HAP-1 (cell line): ENCODE measurements around the gene HTRA3.

Experiments used
- DNase-seq, 2 experiments: peaks; one replicate each; pipeline ENCODE4 v3.0.0-alpha.2; 2016 to 2020; ENCODE audit warnings: low spot score in 2 of 2
- H3K27me3 ChIP-seq: fragments of 250-450 bp; sonication (Bioruptor Pico); 2 replicates; pipeline ENCODE4 v1.5.1; 2020; ENCODE audit warnings: low read depth, mild to moderate bottlenecking, moderate library complexity
- H3K36me3 ChIP-seq: fragments of 250-450 bp; sonication (Bioruptor Pico); replicated peaks from 2 replicates; pipeline ENCODE4 v1.5.1; 2020; ENCODE audit warnings: mild to moderate bottlenecking
- H3K4me1 ChIP-seq: fragments of 250-450 bp; sonication (Bioruptor Pico); 2 replicates; pipeline ENCODE4 v1.5.1; 2020; ENCODE audit warnings: mild to moderate bottlenecking
- H3K4me3 ChIP-seq: fragments of 250-450 bp; sonication (Bioruptor Pico); 2 replicates; pipeline ENCODE4 v1.5.1; 2020; ENCODE audit warnings: mild to moderate bottlenecking, moderate library complexity
- H3K9me3 ChIP-seq: fragments of 250-450 bp; sonication (Bioruptor Pico); 2 replicates; pipeline ENCODE4 v1.5.1; 2020; ENCODE audit warnings: mild to moderate bottlenecking, moderate library complexity
- in situ Hi-C: fragments of 300-500 bp; cut with MboI; formaldehyde crosslinking; loops from 3 replicates; pipeline ENCODE4 v1.14.3; 2020; ENCODE audit warnings: low sequenced_read_pairs, inconsistent platforms, mixed read lengths

HTRA3 gene

DNA sequence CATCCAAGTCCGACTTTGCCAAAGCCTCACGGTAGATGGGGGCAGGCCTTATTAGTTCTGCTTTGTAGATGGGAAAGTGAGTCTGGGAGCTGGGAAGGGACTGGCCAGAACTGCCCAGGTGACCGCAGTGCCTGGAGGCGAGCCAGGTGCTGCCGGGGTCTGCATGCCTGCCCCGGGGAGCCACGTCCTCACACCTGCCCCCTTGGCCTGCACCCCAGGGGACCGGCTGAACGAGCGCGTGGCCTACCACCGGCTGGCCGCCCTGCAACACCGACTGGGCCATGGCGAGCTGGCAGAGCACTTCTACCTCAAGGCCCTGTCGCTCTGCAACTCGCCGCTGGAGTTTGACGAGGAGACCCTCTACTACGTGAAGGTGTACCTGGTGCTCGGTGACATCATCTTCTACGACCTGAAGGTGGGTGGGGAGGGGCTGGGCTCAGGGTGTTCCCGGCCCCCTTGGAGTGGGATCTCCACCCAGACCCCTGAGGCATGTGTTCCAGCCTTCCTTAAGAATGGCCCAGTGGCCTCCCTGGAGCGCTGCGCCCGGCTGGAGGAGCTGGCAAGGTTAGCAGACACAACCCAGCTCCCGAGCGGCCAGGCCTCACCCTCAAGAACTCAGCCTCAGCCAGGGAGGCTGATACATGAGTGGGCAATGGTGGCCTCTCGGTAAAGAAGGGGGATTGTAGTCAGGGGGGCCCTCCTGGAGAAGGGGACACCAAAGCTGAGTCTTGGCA, 32.1 kb upstream of the HTRA3 start:
- in situ Hi-C loops = loop anchor here (25.0 kb wide), 1 partner anchor 350 kb away; the partner anchor contains the start of genes CPZ and GPR78
- Histone ChIP-seq H3K4me3 (no peak overlapping the region), H3K27me3 (no peaks in the 10 kb centered on the region), H3K36me3 (no peaks in the 10 kb centered on the region), H3K9me3 (no peaks in the 10 kb centered on the region), H3K4me1 (peaks cover 1% of the 10 kb centered on the region; the same call in 1 of the 2 replicates)
- no peak for DNase-seq

DNA sequence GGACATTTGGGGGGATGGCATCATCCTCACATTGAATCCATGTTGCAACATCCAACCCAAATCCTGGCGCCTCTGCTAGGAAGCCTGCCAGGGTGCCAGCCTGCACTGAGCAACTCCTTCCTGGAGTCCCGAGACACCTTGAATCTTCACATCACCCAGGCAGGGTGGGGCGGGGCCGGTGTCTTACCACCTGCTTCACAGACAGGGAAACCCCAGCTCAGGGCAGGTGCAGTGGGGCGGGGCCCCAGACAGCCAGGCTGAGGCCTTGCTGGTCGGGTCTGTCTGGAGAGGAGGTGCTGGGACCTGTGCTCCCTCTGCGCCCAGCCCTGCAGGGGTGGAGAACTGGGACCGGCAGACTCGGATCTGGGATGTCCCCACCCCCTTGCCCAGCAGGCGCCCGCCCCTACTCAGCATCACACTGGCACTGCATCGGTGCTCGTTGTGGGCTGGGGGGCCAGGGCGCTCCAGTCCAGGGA, 31.5 kb upstream of the HTRA3 start:
- H3K9me3 ChIP-seq = no peaks in the 10 kb centered on the region
- H3K4me1 ChIP-seq = peaks cover 2% of the 10 kb centered on the region; the same call in 1 of the 2 replicates
- H3K36me3 ChIP-seq = no peaks in the 10 kb centered on the region
- in situ Hi-C loops = loop anchor here (25.0 kb wide), 1 partner anchor 349 kb away; the partner anchor contains the start of genes CPZ and GPR78
- no peak overlapping the region for H3K4me3 ChIP-seq
- no peaks in the 10 kb centered on the region for H3K27me3 ChIP-seq
- no peak for DNase-seq

DNA sequence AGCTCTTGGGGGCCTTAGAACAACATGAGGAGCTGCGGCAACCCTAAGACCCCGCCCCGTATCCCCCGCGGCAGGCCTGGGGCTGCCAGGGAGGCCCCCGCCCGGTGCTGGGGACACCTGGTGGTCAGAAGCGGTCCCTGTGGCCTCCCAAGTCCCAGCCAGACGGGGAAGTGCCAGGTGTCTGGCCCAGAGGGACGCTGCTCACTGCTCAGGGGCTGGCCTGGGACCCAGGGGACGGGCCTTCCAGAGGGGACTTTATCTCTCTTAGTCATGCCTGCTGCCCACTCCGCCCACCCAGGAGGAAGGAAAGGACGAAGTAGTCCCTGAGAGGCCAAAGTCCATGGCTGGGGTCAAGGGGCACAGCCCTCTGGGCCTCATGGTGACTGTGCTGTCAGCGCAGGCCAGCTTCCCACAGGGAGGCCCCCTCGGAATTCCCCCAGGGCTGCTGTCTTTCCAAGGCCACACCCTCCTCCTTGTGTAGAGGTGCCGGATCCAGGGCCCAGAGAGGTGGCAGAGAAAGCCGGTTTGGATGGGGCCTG, 31.0 kb upstream of the HTRA3 start:
- in situ Hi-C loops = loop anchor here (25.0 kb wide), 1 partner anchor 349 kb away; the partner anchor contains the start of genes CPZ and GPR78
- Histone ChIP-seq H3K4me3 (no peak overlapping the region), H3K27me3 (no peaks in the 10 kb centered on the region), H3K4me1 (peaks cover 2% of the 10 kb centered on the region; the same call in 1 of the 2 replicates), H3K36me3 (no peaks in the 10 kb centered on the region), H3K9me3 (no peaks in the 10 kb centered on the region)
- DNase-seq = no peak

DNA sequence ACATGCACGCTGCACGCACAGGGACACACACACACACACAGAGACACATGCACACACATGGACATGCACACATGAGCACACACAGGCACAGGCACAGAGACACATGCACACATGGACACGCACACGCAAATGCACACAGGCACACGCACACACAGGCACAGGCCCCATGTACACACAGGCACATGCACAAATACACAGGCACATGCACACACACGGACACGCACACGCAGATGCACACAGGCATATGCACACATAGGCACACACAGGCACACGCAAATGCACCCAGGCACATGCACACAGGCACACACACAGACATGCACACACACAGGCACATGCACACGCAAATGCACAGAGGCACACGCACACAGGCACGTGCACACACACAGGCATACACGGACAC, 30.3 kb upstream of the HTRA3 start:
- no peak overlapping the region for H3K4me3 ChIP-seq
- H3K36me3 ChIP-seq = no peaks in the 10 kb centered on the region
- peaks cover 2% of the 10 kb centered on the region; the same call in 1 of the 2 replicates for H3K4me1 ChIP-seq
- H3K27me3 ChIP-seq = no peaks in the 10 kb centered on the region
- DNase-seq = no peak
- no peaks in the 10 kb centered on the region for H3K9me3 ChIP-seq
- in situ Hi-C loops = loop anchor here (25.0 kb wide), 1 partner anchor 348 kb away; the partner anchor contains the start of genes CPZ and GPR78

DNA sequence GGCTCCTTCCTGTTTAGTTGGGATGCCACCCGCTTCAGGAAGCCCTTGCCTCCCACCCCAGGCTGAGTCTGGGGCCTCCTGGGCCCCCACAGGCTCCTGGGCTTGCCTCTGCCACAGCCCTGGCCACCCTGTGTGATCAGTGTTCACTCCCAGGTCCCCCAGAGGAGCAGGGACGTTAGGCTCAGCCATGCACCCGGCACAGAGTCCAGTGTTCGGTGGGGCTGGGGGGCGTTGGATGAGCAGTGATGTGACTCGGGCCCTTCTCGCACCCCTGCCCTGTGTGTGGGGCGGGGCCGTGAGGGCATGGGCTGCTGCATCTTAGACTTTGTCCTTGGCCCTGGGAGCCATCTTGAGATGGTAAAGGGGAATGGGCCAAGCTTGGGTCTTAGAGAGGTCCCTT, 29.9 kb upstream of the HTRA3 start:
- no peak overlapping the region for H3K4me3 ChIP-seq
- in situ Hi-C loops = loop anchor here (5.0 to 25.0 kb wide), 2 partner anchors 163 to 348 kb away; partner anchors contain the start of genes CPZ and GPR78
- H3K4me1 ChIP-seq = peaks cover 2% of the 10 kb centered on the region; the same call in 1 of the 2 replicates
- no peaks in the 10 kb centered on the region for H3K9me3 ChIP-seq
- H3K36me3 ChIP-seq = no peaks in the 10 kb centered on the region
- H3K27me3 ChIP-seq = no peaks in the 10 kb centered on the region
- no peak for DNase-seq

DNA sequence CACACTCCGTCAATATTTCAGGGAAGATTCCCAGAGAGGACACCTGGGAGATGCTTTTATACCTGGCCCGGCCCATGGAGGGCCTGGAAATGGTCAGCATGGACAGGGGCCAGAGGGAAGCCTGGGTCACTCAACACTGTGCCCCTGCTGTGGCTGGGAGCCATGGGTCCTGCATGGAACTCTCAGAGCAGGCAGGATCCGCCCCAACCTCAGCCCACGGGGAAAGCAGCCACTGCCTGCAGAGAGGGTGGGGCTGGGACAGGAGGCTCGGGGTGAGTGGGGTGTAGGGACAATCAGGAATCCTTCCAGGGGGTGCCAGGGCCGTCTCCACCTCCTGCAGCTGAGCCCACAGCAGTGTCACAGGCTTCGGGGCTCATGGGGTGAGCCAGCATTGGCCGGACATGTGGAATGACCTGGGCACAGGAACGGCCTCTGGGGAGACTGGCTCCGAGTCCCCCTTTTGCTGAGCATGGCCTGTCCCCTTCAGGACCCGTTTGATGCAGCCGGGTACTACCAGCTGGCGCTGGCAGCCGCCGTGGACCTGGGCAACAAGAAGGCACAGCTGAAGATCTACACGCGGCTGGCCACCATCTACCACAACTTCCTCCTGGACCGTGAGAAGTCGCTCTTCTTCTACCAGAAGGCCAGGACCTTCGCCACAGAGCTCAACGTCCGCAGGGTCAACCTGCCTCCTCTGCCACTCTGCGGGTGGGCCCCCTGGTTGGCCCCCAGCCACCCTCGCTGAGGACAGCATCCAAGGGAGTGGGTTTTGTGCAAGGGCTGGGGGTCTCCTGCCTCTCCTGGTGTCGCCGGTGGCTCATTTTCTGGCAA, 29.1 kb upstream of the HTRA3 start:
- no peaks in the 10 kb centered on the region for H3K27me3 ChIP-seq
- DNase-seq = no peak
- no peaks in the 10 kb centered on the region for H3K36me3 ChIP-seq
- no peaks in the 10 kb centered on the region for H3K9me3 ChIP-seq
- peaks cover 2% of the 10 kb centered on the region; the same call in 1 of the 2 replicates for H3K4me1 ChIP-seq
- no peak overlapping the region for H3K4me3 ChIP-seq
- in situ Hi-C loops = loop anchor here (5.0 to 25.0 kb wide), 2 partner anchors 162 to 347 kb away; partner anchors contain the start of genes CPZ and GPR78

DNA sequence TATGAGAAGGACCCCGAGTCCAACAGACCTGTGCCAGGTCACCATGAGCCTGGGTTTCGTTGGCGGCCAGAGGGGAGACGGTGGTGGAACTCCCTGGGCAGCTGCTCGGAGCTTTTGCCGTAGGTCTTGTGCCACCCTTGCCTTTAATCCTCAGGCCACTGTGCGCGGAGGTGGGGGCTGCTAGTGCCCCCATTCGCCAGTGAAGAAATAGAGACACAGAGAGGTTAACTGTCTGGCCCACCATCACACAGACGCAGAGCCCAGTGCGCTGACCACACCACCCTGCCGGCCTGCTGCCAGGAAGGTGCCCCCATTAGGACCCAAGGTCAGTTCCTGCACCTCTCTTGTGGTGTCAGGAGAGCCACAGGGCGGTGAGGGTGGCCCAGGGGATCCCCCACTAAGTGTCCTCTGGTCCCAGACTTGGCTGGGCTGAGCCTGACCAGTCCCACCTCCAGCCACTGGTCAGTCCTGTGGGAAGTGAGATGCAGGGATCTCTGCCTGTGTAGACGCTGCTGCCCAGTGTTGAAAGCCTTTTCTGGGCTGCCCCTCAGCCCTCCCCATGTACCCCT, 28.3 kb upstream of the HTRA3 start:
- Histone ChIP-seq H3K27me3 (no peaks in the 10 kb centered on the region), H3K9me3 (no peaks in the 10 kb centered on the region), H3K36me3 (no peaks in the 10 kb centered on the region), H3K4me3 (no peak overlapping the region), H3K4me1 (peaks cover 2% of the 10 kb centered on the region; the same call in 1 of the 2 replicates)
- no peak for DNase-seq
- in situ Hi-C loops = loop anchor here (5.0 to 25.0 kb wide), 2 partner anchors 161 to 346 kb away; partner anchors contain the start of genes CPZ and GPR78

DNA sequence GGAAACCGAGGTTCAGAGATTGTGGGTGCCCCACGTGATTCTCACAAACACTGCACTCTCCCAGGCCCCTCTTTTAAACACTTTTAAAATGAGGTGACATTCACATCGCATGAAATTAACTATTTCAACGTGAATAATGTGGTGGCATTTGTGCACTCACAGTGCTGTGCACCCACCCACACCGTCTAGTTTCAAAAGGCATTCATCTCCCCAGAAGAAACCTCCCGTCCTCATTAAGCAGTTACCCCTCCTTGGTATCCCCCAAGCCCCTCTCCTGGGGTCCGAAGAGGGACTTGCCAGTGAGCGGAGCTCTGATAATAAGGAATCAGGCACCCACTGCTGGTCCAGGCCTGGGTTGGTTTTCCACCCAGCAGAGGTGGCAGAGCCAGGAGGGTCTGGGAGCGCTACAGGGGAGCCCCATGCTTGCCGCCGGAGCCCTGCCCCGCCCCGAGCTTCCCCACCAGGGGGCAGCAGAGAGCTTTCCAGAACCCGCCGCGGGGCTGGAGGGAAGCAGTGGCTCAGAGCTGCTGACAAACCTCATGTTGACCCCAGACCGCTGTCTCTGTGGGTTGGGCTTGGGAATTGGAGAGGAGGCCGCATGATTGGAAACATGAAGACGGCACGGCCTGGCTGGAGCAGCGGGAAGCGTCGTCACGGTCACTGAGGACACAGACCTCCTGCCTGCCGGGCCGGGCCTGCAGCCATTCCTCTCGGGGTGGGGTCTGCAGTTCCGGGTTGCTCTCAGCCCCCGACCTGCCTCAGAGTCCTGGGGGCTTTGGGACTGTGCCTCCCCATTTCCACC, 27.5 kb upstream of the HTRA3 start:
- no peaks in the 10 kb centered on the region for H3K9me3 ChIP-seq
- peaks cover 2% of the 10 kb centered on the region; the same call in 1 of the 2 replicates for H3K4me1 ChIP-seq
- no peaks in the 10 kb centered on the region for H3K27me3 ChIP-seq
- DNase-seq = peak; percentile 76 to 93
- no peak overlapping the region for H3K4me3 ChIP-seq
- no peaks in the 10 kb centered on the region for H3K36me3 ChIP-seq
- in situ Hi-C loops = loop anchor here (5.0 to 25.0 kb wide), 2 partner anchors 160 to 345 kb away; partner anchors contain the start of genes CPZ and GPR78

DNA sequence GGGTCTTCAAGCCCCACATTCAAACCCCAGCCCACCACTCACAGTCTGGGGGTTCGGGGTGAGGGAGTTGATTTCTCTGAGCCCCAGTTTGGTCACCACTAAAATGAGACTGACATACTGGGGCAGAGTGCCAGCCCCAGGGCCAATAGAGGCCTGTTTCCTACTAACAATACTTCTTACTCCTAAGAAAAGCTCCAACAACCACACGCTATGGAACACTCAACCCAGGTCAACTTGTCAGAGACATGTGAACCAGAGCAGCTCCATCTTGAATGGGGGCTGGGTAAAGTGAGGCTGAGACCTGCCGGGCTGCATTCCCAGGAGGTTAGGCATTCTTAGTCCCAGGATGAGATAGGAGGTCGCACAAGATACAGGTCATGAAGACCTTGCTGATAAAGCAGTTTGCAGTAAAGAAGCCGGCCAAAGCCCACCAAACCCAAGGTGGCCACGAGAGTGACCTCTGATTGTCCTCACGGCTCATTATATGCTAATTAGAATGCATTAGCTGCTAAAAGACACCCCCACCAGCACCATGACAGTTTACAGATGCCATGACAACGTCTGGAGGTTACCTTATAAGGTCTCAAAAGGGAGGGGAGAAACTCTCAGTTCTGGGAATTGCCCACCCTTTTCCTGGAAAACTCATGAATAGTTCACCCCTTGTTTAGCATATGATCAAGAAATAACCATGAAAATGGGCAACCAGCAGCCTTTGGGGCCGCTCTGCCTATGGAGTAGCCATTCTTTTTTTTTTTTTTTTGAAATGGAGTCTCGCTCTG, 26.6 kb upstream of the HTRA3 start:
- Histone ChIP-seq H3K27me3 (no peaks in the 10 kb centered on the region), H3K9me3 (no peaks in the 10 kb centered on the region), H3K4me3 (no peak overlapping the region), H3K36me3 (no peaks in the 10 kb centered on the region), H3K4me1 (peaks cover 2% of the 10 kb centered on the region; the same call in 1 of the 2 replicates)
- in situ Hi-C loops = loop anchor here (5.0 to 25.0 kb wide), 2 partner anchors 159 to 344 kb away; partner anchors contain the start of genes CPZ and GPR78
- no peak for DNase-seq

DNA sequence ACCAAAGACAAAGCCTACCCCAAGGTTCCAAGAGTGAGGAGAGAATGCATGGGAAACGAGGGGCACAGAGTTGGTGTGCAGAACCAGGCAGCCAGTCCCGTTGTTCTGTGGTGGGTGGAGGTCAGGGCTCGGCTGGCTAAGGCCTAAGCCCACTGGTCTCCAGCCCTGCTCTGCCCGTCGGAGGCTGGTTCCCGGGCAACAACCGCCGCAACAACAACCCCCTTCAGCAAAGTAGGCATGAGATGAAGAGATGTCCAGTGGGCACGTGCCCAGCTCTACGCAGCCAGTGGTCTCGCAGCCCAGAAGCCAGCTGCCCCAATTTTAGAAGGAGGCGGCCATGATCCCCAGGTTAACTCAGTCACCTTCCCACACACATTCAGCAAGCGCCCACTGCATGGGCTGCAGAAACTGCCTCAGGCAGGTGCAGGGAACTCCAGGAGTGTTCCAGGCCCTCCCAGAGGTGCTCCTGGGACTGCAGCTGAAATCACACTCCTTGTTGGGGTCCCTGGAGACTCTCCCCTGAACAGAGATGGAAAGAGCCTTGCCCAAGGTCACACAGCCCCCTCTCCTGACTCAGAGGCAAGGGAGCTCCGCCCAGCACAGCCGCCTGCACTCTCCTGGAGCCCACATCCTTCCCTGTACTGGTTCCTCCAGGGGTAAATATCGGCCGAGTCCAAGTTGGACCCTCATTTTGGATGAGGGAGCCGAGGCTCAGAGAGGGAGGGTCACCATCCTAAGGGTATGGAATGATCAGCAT, 25.4 kb upstream of the HTRA3 start:
- Histone ChIP-seq H3K36me3 (no peaks in the 10 kb centered on the region), H3K4me3 (no peak overlapping the region), H3K9me3 (no peaks in the 10 kb centered on the region), H3K27me3 (no peaks in the 10 kb centered on the region), H3K4me1 (peaks cover 2% of the 10 kb centered on the region; the same call in 1 of the 2 replicates)
- in situ Hi-C loops = loop anchor here (5.0 to 25.0 kb wide), 2 partner anchors 158 to 343 kb away; partner anchors contain the start of genes CPZ and GPR78
- DNase-seq = no peak

DNA sequence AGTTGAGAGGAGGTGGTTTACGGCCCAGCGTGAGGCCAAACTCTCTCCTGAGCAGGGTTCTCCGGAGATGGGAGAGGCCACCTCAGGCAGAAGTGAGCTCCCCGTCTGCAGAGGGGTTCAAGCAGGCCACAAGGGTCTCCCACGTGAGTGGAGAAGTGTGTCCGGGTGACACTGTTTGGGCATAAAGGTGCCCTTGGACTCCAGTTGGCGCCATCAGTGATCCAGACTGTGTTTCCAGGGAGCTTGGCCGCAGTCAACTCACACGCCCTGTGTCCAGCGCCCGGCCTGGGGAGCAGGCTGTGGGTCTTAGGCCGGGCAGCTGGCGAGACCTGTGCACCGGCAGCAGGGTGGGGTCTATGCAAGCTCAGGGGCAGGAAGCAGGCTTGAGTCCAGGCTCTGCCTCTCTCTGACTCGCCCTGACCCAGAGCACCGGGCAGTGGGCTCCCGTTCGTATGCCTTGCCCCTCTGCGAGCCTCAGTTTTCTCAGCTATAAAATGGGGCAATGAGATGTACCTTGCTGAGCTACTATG, 24.6 kb upstream of the HTRA3 start:
- Histone ChIP-seq H3K4me3 (no peak overlapping the region), H3K4me1 (peaks cover 2% of the 10 kb centered on the region; the same call in 1 of the 2 replicates), H3K36me3 (no peaks in the 10 kb centered on the region), H3K9me3 (no peaks in the 10 kb centered on the region), H3K27me3 (no peaks in the 10 kb centered on the region)
- DNase-seq = no peak
- in situ Hi-C loops = loop anchor here (5.0 to 25.0 kb wide), 2 partner anchors 157 to 342 kb away; partner anchors contain the start of genes CPZ and GPR78
